Effector CD8-positive, alpha-beta T cell (primary cell): ENCODE measurements around the gene ADD2.

Experiments
- DNase-seq: peaks from one replicate; lab custom pipeline; 2025; lab: John Stamatoyannopoulos, UW

Gene ADD2

DNA sequence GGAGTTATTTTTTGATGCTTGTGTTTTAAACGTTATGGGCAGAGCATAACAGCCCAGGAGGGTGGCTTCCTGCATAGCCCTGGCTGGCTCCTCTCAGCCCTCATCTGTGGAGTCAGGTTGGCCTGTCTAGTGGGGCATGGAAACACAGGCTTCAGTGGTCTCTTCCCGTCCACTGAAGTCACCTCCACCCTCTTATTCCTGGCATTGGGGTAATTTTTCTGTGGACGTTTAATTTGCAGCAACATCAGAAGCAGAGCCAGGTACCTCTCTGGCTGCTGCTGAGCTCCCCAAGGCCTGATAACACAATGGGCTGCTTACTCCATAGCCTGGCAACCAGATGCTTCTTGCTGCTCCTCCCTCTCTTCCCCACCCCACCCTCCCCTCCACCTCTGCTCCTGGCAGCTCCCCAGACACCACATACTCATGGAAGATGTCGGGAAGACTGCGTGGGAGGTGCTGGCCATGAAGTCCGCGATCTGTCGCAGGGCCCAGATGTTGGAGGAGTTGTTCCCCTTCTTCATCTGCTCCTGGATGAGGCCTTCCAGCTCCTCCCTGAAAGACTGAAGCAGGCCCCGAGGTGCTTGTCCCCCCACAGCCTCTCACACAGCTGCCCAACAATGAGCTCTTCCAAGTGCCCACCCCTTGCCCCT, 64.0 kb downstream of the ADD2 start:
- no peak for DNase-seq

DNA sequence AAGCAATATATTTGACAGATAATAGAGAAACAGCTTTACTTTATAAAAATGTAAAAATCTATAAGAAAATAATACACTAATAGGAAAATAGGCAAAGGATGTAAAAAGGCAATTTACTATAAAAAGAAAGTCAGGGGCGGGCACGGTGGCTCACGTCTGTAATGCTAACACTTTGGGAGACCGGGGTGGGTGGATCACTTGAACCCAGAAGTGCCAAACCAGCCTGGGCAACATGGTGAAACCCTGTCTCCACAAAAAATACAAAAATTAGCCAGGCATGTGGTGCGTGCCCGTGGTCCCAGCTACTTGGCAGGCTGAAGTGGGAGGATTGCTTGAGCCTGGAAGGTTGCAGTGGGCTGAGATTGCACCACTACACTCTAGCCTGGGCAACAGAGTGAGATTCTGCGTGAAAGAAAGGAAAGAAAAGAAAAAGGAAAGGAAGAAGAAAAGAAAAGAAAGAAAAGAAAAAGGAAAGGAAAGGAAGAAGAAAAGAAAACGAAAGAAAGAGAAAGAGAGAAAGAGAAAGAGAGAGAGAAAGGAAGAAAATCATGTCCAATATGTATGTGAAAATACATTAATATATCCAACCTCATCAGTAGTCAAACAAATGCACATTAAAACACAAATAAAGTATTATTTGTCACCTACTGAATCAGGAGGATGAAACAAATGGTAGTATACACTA, 65.1 kb downstream of the ADD2 start:
- DNase-seq, result no peak

- DNase-seq, result no peak
These were observed 69.2 kb downstream of the ADD2 start for GRCh38 chr2:70698847-70699246.

DNA sequence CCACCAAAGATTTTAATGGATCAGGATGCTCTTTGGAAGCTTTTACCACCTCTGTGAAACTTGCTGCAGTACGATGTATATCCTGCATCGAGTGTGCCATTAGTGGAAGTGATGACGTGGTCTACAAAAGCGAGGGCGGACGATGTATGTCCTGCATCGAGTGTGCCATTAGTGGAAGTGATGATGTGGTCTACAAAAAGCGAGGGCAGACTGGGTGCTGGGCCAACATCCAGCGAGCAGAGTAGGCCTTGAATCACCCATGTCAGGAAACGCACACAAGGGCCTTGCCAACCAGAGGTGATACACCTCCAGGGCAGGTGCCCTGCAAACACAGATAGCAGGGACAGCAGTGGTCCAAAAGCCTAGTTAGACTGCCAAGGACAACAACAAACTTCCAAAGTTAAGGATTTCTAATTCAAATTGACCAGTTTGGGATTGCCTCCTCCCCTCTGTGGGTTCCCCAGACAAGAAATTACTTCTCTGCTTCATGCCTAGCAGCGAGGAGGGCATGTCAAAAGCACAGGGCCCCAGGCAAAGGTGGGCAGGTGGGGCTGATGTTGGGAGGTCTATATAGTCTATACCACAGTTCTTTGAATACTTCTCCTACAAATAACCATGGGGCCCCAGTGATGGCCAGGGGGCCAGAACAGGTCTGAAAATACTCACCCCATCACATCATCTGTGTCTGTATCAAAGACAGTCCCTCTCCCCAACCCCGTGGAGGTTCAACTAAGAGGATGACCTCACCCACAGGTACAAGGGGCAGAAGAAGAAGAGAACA, 70.2 kb downstream of the ADD2 start:
- DNase-seq, result no peak

GRCh38 chr2:70696142-70696541, 71.9 kb downstream of the ADD2 start:
- DNase-seq, result no peak

DNA sequence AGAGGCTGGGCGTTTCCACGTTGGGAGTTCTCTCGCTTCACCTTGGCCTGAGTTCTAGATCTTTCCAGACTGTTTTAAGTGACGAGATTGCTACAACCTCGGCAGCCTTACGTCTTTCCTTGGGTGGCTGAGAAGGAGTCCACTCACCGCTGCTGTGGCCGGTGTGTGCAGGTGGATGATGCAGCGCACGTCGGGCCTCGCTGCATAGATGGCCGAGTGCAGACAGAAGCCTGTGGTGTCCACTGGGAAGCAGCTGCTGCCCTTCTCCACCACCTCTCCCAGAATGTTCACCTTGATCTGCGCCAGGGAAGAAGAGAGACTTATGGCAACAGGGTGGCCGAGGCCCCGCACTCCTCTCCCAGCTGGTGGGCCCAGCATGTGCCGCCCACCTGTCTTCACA, 75.7 kb downstream of the ADD2 start:
- no peak for DNase-seq

- no peak for DNase-seq
These were observed 76.4 kb downstream of the ADD2 start for GRCh38 chr2:70691497-70692140.

- DNase-seq, result no peak
These were observed 77.2 kb downstream of the ADD2 start for GRCh38 chr2:70690846-70691245.

- DNase-seq, result no peak
These were observed 79.6 kb downstream of the ADD2 start for GRCh38 chr2:70688427-70688826.

GRCh38 chr2:70687461-70687795, 80.6 kb downstream of the ADD2 start:
- DNase-seq, result no peak

DNA sequence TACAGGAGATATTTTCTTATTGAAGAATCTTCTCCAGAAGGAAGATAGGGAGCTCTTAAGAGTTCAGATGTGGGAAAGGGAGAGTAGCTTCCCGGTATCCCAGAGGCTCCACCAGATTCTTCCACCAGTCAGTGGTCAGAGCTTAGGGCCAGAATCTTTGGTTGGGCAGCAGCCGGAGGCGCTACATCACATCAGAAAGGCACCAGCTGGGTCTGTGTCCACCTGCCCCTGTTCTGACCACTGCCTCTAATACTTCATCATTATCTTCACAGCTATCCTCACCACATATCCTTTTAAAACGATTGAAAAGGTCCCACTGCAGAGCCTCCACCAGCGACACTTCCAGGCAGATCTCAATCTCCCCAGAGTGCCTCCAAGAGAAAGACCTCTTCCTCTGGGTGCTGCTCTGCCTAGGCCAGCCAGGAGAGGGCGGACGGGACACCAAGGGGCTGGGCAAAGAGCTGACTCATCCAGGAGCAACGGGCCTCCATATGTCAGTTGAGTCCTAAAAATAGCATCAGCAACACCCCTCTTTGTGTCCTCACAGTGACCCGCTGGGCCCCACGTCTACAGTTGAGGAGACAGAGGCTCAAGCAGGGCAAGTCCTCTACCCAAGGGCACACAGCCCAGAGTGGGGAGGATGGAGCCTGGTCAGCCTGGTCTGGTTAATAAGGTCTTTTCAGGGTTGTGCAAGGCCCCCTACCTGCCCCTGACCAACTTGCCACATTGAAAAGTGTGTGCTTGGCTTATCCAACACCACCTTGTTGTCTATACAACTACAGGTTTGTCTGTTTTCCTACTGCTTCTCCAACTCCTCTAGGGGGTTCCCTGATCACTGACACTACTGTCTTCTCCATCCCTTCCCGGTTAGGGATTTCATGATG, 81.2 kb downstream of the ADD2 start:
- no peak for DNase-seq

GRCh38 chr2:70685771-70686171, 82.2 kb downstream of the ADD2 start:
- no peak for DNase-seq

- DNase-seq, result no peak
These were observed 83.0 kb downstream of the ADD2 start for GRCh38 chr2:70684846-70685622.

DNA sequence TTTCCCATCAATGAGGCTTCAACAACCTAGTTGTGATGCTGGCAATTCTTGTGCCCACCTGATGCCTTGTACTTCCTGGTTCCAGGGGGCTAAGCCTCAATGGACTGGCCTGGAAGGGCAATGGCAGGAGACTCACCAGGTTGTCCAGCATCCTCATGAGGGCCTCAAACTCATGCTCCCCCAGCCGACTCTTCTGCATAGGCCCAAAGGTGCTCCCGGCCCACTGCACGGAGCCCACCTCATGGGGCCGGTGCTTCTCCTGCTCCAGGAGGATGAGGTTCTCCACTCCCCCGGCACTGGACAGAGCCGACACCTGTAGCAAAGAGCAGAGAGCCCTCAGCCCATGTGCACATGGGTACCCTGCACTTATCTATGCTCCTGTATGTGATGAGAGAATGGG, 84.5 kb downstream of the ADD2 start:
- DNase-seq, result no peak

DNA sequence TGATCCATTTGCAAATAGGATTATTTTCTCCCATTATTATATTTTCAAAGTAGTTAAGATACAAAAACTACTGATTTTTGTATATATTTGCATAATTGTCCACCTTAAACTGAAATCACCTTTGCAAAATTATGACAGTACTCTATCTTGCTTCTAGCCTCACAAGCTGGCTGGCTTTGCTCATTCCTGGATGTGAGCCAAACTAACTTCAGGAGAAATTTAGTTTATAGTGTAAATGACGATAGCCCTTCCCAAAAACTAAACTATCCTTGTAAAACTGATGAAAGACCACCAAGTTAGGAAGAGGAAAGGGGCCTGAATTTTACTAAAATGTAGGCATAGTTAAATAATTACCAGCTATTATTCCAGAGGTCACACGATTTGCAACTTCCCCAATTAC, 87.3 kb downstream of the ADD2 start:
- no peak for DNase-seq

- no peak for DNase-seq
These were observed 88.7 kb downstream of the ADD2 start for GRCh38 chr2:70679259-70679658.

- DNase-seq, result no peak
These were observed 89.3 kb downstream of the ADD2 start for GRCh38 chr2:70678576-70679143.

DNA sequence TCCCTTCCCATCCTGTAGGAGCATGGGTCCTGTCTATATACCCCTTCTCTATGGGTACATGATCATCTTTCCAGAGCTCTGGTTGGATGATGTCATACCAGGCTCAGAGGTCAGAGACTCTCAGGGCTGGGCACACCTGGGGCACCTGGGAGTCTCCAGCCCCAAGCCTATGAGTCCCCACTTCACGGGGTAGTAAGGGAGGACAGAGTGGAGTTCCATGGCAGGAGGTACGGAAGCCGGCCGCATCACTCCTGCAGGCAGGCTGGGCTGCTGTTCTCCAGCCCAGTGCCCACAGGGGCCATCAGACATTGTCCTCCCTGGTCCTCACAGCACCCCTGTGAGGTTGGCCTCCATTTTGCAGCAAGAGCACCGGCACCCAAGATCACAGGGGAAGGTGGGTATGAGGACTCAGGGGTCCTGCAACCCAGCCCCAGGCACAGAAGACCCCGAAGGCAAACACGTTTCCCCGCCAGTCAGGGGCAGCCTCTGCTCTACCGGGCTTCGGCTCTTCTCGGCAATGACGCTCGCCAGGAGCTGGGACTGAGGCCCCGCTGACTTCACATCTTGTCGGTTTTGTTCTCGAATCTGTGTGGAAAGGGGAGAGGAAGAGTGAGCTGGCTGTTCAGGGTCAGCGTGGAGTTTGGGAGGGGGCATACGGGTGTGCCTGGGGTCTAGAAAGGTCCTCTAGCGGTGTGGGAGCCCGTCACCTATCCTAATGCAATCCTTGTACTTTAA, 91.5 kb downstream of the ADD2 start:
- DNase-seq, result no peak

- DNase-seq, result no peak
These were observed 92.1 kb downstream of the ADD2 start for GRCh38 chr2:70675862-70676261.
